ENCODE data around the gene CELF5. TPM values are rescaled to one million over a fixed set of nuclear protein-coding genes. Genes with fewer than 3 reads are reported as not detected.

The CELF5 gene
- total and polyA plus RNA-seq, 2 experiments from 2014 or later: 5.6 to 10.6 TPM

DNA sequence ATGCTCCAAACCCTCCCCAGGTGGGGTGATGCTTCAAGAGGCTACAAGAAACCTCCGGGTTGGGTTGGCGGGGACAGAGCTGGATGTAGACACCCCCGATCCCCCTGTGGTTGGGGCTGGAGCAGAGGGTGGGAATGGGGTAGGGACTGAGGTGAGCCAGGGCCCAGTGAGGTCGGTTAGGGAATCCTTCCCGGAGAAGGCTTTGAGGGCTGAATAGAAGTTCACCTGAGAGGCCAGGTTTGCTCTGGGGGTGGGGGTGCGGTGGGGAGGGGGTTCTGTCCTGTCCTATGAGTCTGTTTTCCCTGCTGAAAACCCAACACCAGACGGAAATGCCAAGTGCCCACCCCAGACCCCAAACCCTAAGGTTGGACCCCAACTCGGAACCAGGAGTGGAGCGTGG lies 69.1 kb downstream of the CELF5 start:
- TF ChIP-seq, protein P1, sequence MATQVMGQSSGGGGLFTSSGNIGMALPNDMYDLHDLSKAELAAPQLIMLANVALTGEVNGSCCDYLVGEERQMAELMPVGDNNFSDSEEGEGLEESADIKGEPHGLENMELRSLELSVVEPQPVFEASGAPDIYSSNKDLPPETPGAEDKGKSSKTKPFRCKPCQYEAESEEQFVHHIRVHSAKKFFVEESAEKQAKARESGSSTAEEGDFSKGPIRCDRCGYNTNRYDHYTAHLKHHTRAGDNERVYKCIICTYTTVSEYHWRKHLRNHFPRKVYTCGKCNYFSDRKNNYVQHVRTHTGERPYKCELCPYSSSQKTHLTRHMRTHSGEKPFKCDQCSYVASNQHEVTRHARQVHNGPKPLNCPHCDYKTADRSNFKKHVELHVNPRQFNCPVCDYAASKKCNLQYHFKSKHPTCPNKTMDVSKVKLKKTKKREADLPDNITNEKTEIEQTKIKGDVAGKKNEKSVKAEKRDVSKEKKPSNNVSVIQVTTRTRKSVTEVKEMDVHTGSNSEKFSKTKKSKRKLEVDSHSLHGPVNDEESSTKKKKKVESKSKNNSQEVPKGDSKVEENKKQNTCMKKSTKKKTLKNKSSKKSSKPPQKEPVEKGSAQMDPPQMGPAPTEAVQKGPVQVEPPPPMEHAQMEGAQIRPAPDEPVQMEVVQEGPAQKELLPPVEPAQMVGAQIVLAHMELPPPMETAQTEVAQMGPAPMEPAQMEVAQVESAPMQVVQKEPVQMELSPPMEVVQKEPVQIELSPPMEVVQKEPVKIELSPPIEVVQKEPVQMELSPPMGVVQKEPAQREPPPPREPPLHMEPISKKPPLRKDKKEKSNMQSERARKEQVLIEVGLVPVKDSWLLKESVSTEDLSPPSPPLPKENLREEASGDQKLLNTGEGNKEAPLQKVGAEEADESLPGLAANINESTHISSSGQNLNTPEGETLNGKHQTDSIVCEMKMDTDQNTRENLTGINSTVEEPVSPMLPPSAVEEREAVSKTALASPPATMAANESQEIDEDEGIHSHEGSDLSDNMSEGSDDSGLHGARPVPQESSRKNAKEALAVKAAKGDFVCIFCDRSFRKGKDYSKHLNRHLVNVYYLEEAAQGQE (IDR thresholded peaks at IDR 0.05; ENCODE audit: unreplicated experiment): no peak
- TF ChIP-seq POLR2AphosphoS5 (IDR thresholded peaks at IDR 0.05; ENCODE audit: low read depth) (no peak), EZH2 (IDR thresholded peaks at IDR 0.05; ENCODE audit: low read depth, unreplicated experiment) (no peak), CREB1 (CRISPR knock-in tag; IDR thresholded peaks at IDR 0.05; ENCODE audit: low read depth) (no peak), JUNB (IDR thresholded peaks at IDR 0.05; ENCODE audit: unreplicated experiment) (no peak), STAT1 (IDR thresholded peaks at IDR 0.05; ENCODE audit: unreplicated experiment) (no peak), NANOG (IDR thresholded peaks at IDR 0.05; ENCODE audit: borderline replicate concordance) (no peak), ZNF331 (CRISPR knock-in tag; IDR thresholded peaks at IDR 0.05; ENCODE audit: low read depth) (no peak), EZH2phosphoT487 (IDR thresholded peaks at IDR 0.05; ENCODE audit: unreplicated experiment) (no peak), ZNF114 (CRISPR knock-in tag; IDR thresholded peaks at IDR 0.05) (no peak)
- TF ChIP-seq, protein P2, sequence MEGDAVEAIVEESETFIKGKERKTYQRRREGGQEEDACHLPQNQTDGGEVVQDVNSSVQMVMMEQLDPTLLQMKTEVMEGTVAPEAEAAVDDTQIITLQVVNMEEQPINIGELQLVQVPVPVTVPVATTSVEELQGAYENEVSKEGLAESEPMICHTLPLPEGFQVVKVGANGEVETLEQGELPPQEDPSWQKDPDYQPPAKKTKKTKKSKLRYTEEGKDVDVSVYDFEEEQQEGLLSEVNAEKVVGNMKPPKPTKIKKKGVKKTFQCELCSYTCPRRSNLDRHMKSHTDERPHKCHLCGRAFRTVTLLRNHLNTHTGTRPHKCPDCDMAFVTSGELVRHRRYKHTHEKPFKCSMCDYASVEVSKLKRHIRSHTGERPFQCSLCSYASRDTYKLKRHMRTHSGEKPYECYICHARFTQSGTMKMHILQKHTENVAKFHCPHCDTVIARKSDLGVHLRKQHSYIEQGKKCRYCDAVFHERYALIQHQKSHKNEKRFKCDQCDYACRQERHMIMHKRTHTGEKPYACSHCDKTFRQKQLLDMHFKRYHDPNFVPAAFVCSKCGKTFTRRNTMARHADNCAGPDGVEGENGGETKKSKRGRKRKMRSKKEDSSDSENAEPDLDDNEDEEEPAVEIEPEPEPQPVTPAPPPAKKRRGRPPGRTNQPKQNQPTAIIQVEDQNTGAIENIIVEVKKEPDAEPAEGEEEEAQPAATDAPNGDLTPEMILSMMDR (conservative IDR thresholded peaks at IDR 0.05; ENCODE audit: low read depth in 2 of 2): no peak
- TF ChIP-seq, protein P3, sequence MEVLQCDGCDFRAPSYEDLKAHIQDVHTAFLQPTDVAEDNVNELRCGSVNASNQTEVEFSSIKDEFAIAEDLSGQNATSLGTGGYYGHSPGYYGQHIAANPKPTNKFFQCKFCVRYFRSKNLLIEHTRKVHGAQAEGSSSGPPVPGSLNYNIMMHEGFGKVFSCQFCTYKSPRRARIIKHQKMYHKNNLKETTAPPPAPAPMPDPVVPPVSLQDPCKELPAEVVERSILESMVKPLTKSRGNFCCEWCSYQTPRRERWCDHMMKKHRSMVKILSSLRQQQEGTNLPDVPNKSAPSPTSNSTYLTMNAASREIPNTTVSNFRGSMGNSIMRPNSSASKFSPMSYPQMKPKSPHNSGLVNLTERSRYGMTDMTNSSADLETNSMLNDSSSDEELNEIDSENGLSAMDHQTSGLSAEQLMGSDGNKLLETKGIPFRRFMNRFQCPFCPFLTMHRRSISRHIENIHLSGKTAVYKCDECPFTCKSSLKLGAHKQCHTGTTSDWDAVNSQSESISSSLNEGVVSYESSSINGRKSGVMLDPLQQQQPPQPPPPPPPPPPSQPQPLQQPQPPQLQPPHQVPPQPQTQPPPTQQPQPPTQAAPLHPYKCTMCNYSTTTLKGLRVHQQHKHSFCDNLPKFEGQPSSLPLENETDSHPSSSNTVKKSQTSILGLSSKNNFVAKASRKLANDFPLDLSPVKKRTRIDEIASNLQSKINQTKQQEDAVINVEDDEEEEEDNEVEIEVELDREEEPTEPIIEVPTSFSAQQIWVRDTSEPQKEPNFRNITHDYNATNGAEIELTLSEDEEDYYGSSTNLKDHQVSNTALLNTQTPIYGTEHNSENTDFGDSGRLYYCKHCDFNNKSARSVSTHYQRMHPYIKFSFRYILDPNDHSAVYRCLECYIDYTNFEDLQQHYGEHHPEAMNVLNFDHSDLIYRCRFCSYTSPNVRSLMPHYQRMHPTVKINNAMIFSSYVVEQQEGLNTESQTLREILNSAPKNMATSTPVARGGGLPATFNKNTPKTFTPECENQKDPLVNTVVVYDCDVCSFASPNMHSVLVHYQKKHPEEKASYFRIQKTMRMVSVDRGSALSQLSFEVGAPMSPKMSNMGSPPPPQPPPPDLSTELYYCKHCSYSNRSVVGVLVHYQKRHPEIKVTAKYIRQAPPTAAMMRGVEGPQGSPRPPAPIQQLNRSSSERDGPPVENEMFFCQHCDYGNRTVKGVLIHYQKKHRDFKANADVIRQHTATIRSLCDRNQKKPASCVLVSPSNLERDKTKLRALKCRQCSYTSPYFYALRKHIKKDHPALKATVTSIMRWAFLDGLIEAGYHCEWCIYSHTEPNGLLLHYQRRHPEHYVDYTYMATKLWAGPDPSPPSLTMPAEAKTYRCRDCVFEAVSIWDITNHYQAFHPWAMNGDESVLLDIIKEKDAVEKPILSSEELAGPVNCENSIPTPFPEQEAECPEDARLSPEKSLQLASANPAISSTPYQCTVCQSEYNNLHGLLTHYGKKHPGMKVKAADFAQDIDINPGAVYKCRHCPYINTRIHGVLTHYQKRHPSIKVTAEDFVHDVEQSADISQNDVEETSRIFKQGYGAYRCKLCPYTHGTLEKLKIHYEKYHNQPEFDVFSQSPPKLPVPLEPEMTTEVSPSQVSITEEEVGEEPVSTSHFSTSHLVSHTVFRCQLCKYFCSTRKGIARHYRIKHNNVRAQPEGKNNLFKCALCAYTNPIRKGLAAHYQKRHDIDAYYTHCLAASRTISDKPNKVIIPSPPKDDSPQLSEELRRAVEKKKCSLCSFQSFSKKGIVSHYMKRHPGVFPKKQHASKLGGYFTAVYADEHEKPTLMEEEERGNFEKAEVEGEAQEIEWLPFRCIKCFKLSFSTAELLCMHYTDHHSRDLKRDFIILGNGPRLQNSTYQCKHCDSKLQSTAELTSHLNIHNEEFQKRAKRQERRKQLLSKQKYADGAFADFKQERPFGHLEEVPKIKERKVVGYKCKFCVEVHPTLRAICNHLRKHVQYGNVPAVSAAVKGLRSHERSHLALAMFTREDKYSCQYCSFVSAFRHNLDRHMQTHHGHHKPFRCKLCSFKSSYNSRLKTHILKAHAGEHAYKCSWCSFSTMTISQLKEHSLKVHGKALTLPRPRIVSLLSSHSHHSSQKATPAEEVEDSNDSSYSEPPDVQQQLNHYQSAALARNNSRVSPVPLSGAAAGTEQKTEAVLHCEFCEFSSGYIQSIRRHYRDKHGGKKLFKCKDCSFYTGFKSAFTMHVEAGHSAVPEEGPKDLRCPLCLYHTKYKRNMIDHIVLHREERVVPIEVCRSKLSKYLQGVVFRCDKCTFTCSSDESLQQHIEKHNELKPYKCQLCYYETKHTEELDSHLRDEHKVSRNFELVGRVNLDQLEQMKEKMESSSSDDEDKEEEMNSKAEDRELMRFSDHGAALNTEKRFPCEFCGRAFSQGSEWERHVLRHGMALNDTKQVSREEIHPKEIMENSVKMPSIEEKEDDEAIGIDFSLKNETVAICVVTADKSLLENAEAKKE (CRISPR knock-in tag; IDR thresholded peaks at IDR 0.05): no peak
- TF ChIP-seq, protein P4, sequence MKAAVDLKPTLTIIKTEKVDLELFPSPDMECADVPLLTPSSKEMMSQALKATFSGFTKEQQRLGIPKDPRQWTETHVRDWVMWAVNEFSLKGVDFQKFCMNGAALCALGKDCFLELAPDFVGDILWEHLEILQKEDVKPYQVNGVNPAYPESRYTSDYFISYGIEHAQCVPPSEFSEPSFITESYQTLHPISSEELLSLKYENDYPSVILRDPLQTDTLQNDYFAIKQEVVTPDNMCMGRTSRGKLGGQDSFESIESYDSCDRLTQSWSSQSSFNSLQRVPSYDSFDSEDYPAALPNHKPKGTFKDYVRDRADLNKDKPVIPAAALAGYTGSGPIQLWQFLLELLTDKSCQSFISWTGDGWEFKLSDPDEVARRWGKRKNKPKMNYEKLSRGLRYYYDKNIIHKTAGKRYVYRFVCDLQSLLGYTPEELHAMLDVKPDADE (IDR thresholded peaks at IDR 0.05): no peak
- H3K27me3 Mint-ChIP-seq (ENCODE audit: insufficient read depth, low read depth, poor library complexity): peaks cover 2% of the 10 kb centered on the region
- no peak overlapping the region for H3K27ac Mint-ChIP-seq
- Histone ChIP-seq H3K4me2 (no peak overlapping the region), H3K79me2 (replicated peaks; ENCODE audit: insufficient read depth) (no peaks in the 10 kb centered on the region), H3K9me2 (ENCODE audit: insufficient read depth) (no peaks in the 10 kb centered on the region), H3K27ac (ENCODE audit: low read depth) (no peak overlapping the region), H3F3A (replicated peaks; ENCODE audit: low read depth) (no peaks in the 10 kb centered on the region), H3K27me3 (ENCODE audit: insufficient read depth) (no peaks in the 10 kb centered on the region), H3K4me3 (no peak overlapping the region), H4K20me1 (replicated peaks; ENCODE audit: insufficient read depth) (no peaks in the 10 kb centered on the region; the same call in 1 of the 2 replicates), H3K36me3 (ENCODE audit: insufficient read depth) (no peaks in the 10 kb centered on the region), H2AFZ (no peak overlapping the region), H3K4me1 (ENCODE audit: insufficient read depth) (no peaks in the 10 kb centered on the region)
- peaks cover 3% of the 10 kb centered on the region; the same call in 2 of the 3 replicates for H3K4me1 Mint-ChIP-seq
- no peaks in the 10 kb centered on the region; the same call in 2 of the 3 replicates for H3K36me3 Mint-ChIP-seq (ENCODE audit: low read depth)
- H3K9me3 Mint-ChIP-seq: peaks cover under 1% of the 10 kb centered on the region; the same call in 2 of the 3 replicates
- DNase-seq (ENCODE audit: low spot score) (no peak), ATAC-seq (no peak)
- no peak overlapping the region for H3K4me3 Mint-ChIP-seq

Measured in GM23338 (cell line).